ENCODE measurements around the gene SIN3B.

The SIN3B gene

DNA sequence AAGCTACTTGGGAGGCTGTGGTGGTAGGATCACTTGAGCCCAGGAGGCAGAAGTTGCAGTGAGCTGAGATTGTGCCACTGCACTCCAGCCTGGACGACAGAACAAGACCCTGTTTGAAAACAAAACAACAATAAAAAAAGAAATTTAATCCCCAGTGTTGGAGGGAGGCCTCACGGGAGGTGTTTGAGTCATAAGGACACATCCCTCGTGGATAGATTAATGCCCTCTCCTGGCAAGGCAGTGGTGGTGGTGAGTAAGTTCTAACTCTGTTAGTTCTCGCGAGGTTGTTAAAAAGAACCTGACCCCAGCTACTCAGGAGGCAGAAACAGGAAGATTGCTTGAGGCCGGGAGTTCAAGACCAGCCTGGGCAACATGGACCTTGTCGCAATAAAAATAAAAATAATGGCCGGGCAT is 27.6 kb upstream of the SIN3B start:
- H3K36me3 Mint-ChIP-seq (ENCODE audit: low read depth): no peaks in the 10 kb centered on the region
- H3K4me1 Mint-ChIP-seq (ENCODE audit: low read depth): peaks cover 41% of the 10 kb centered on the region
- peaks cover 3% of the 10 kb centered on the region for H3K9me3 Mint-ChIP-seq
- intact Hi-C loops (cut with micrococcal nuclease): no loop called here
- no peaks in the 10 kb centered on the region for H3K27me3 Mint-ChIP-seq
- no peak overlapping the region for H3K27ac Mint-ChIP-seq
- no peak overlapping the region for H3K4me3 Mint-ChIP-seq

DNA sequence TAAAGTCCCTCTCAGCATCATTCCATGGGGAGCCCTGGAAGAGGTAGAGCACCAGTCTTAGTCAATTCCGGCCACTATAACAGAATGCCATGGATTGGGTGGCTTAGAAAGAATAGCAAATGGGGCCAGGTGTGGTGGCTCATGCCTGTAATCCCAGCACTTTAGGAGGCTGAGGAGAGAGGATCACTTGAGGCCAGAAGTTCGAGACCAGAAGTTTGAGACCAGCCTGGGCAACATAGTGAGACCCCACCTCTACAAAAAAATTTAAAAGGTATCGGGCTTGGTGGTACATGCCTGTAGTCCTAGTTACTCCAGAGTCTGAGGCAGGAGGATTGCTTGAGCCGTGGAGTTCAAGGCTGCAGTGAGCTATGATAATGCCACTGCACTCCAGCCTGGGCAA is 25.0 kb upstream of the SIN3B start:
- no peaks in the 10 kb centered on the region for H3K36me3 Mint-ChIP-seq (ENCODE audit: low read depth)
- H3K9me3 Mint-ChIP-seq: no peaks in the 10 kb centered on the region
- no peaks in the 10 kb centered on the region for H3K27me3 Mint-ChIP-seq
- intact Hi-C loops (cut with micrococcal nuclease): no loop called here
- peaks cover 28% of the 10 kb centered on the region for H3K4me1 Mint-ChIP-seq (ENCODE audit: low read depth)
- no peak overlapping the region for H3K27ac Mint-ChIP-seq
- no peak overlapping the region for H3K4me3 Mint-ChIP-seq

DNA sequence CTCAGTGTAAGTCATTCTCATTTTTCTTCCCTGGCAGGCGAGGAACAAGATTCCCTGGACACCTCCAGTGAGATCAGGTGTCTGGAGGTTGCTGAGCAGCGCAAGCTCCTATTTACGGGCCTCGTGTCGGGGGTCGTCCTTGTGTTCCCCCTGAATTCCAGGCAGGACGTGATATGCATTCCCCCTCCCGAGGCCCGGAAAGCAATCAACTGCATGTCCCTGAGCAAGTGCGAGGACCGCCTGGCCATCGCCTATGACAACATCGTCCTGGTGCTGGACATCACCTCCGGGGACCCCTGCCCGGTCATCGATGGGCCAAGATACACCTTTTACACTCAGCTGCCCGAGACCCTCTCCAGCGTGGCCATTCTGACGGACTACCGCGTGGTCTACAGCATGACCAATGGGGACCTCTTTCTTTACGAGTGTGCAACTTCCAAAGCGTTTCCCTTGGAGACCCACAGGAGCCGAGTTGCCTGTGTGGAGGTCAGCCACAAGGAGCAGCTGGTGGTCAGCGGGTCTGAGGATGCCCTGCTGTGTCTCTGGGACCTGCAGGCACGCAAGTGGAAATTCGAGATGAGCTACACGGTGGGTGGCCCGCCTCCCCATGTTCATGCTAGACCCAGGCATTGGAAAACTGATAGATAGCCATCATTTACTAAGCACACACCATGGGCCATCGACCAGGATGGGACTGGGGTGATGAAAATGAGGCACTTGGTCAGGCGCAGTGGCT is 21.5 kb upstream of the SIN3B start:
- Mint-ChIP-seq H3K27me3 (peaks cover 15% of the 10 kb centered on the region), H3K36me3 (ENCODE audit: low read depth) (no peaks in the 10 kb centered on the region), H3K9me3 (no peaks in the 10 kb centered on the region), H3K4me1 (ENCODE audit: low read depth) (peaks cover 24% of the 10 kb centered on the region), H3K27ac (no peak overlapping the region), H3K4me3 (no peak overlapping the region)
- intact Hi-C loops (cut with micrococcal nuclease): no loop called here

DNA sequence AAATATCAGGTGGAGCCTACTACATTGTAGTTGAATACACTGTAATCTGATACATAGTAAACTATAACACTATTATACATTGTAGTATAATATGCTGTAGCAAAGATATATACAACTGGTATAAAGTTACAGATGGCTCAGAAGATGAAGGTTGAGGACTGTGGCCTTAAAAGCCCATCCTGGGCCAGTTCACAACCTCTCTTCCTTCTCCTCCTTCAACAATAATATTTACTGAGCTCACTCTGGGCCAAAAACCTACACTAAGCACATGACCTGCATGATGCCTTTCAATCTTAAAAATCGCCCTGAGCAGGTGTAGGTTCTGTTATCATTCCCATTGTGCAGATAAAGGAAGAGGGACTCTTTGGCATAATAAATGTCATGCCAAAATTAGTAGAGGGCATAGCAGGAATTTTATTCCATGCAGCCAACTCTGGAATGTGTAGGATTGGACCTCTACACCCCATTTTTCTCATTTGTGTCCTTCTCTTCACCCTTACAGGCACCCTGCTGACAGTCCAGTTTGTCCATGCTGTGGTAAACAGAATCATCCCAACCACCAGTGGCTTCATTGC is 14.6 kb upstream of the SIN3B start:
- Mint-ChIP-seq H3K4me3 (no peak overlapping the region), H3K27ac (no peak overlapping the region), H3K9me3 (peaks cover 5% of the 10 kb centered on the region), H3K27me3 (peaks cover 22% of the 10 kb centered on the region), H3K36me3 (ENCODE audit: low read depth) (no peaks in the 10 kb centered on the region), H3K4me1 (ENCODE audit: low read depth) (no peaks in the 10 kb centered on the region)
- intact Hi-C loops (cut with micrococcal nuclease): no loop called here

DNA sequence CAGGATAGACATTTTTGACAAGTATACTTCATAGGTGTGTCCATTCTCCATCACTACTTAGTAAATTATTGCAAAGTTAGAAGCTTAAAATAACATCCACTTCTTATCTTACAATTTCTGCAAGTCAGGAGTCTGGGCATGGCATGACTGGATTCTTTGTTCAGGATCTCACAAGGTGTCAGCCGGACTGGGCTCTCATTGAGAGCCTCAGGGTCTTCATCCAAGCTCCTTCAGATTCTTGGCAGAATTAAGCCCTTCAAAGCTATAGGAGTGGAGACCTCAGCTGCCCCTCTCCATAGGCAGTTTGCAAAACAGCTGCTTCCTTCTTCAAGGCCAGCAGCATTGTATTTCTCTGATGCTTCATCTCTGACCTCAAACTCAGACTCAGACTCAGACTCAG is 9.1 kb upstream of the SIN3B start:
- Mint-ChIP-seq H3K9me3 (peaks cover under 1% of the 10 kb centered on the region), H3K4me1 (ENCODE audit: low read depth) (peaks cover 5% of the 10 kb centered on the region), H3K27me3 (peaks cover 15% of the 10 kb centered on the region), H3K36me3 (ENCODE audit: low read depth) (no peaks in the 10 kb centered on the region), H3K4me3 (no peak overlapping the region), H3K27ac (no peak overlapping the region)
- intact Hi-C loops (cut with micrococcal nuclease): no loop called here

DNA sequence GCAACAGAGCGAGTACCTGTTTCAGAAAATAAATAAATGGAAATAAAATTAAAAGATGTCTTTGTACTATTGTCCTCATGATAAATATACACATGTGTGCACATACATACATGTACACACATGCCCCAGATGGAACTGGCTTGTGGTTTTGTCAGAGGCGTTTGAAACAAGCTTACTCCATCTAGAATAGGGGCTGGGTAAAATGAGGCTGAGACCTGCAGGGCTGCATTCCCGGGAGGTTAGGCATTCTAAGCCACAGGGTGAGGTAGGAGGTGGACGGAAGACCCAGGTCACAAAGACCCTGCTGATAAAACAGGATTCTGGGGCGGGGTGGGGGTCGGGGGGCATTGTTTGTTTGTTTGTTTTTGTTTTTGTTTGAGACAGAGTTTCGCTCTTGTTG is 8.1 kb upstream of the SIN3B start:
- intact Hi-C loops (cut with micrococcal nuclease): no loop called here
- H3K9me3 Mint-ChIP-seq: no peaks in the 10 kb centered on the region
- no peaks in the 10 kb centered on the region for H3K36me3 Mint-ChIP-seq (ENCODE audit: low read depth)
- H3K4me3 Mint-ChIP-seq: no peak overlapping the region
- H3K27me3 Mint-ChIP-seq: peaks cover 17% of the 10 kb centered on the region
- H3K4me1 Mint-ChIP-seq (ENCODE audit: low read depth): peaks cover 16% of the 10 kb centered on the region
- no peak overlapping the region for H3K27ac Mint-ChIP-seq

DNA sequence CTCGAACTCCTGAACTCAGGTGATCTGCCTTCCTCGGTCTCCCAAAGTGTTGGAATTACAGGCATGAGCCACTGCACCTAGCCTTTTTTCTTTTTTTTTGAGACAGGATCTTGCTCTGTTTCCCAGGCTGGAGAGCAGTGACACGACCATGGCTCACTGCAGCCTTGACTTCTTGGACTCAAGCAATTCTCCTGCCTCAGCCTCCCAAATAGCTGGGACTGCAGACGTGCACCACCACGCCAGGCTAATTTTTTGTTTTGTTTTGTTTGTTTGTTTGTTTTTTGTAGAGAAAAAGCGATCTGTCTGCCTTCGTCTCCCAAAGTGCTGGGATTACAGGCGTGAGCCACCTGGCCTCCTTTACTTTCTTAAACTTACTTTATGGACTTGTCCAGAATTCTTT is 6.5 kb upstream of the SIN3B start:
- intact Hi-C loops (cut with micrococcal nuclease): no loop called here
- Mint-ChIP-seq H3K27me3 (peaks cover 24% of the 10 kb centered on the region), H3K27ac (no peak overlapping the region)

DNA sequence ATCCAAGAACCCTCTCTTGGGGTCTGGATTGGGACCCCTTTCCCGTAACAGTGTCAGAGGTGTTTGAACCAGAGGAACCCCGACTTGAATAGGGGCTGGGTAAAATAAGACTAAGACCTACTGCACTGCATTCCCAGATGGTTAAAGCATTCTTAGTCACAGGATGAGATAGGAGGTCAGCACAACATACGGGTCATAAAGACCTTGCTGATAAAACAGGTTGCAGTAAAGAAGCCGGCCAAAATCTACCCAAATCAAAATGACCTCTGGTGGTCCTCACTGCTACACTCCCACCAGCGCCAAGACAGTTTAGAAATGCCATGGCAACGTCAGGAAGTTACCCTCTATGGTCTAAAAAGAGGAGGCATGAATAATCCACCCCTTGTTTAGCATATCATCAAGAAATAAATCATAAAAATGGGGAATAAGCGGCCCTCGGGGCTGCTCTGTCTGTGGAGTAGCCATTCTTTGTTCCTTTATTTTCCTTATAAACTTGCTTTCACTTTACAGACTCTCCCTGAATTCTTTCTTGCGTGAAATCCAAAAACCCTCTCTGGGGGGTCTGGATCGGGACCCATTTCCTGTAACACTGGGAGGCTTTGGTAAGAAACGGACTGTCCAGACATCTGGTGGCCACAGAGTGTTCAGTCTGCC is 4.4 kb upstream of the SIN3B start:
- no peaks in the 10 kb centered on the region for H3K9me3 Mint-ChIP-seq
- peaks cover 29% of the 10 kb centered on the region for H3K4me1 Mint-ChIP-seq (ENCODE audit: low read depth)
- H3K27ac Mint-ChIP-seq: peak overlapping the region; percentile 47
- peak overlapping the region; percentile 58 for H3K4me3 Mint-ChIP-seq
- intact Hi-C loops (cut with micrococcal nuclease): no loop called here
- H3K36me3 Mint-ChIP-seq (ENCODE audit: low read depth): peaks cover 4% of the 10 kb centered on the region
- H3K27me3 Mint-ChIP-seq: peaks cover 26% of the 10 kb centered on the region

More for the DNA sequence above, 6.5 kb upstream of the SIN3B start:
- H3K4me1 Mint-ChIP-seq (ENCODE audit: low read depth): peaks cover 27% of the 10 kb centered on the region
- H3K36me3 Mint-ChIP-seq (ENCODE audit: low read depth): no peaks in the 10 kb centered on the region
- H3K9me3 Mint-ChIP-seq: no peaks in the 10 kb centered on the region
- no peak overlapping the region for H3K4me3 Mint-ChIP-seq

DNA sequence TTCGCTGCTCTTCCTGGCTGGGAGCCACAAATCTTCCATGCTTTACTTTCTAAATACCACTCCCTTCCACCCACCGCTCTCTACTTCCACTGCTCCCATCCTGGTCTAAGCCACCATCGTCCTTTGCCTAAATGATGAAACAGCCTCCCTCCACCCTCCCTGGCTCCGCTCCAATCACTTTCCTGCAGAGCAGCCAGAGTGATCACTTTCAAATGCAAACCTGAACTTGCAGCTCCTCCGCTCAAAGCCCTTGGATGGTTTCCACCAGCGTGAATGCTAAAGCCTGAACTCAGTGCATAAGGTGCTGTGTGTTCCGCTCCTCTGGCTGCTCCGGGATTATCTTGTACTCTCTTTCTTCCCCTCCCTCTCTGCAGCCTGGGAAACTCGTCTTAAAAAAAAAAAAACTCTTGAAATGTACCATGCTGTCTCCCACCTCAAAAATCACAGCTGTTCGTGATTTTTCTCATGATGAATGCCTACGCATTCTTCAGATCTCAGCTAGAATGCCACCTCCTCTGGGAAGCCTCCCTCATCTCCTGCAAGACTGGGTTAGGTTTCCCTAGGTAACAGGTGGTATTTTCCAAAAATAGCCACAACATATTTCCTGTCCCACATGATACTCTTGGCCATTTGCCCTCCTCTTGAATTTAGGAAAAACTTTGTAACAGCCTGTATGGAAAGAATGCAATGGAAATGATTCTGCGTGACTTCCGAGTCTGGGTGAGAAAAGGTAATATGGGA is 3.7 kb upstream of the SIN3B start:
- H3K9me3 Mint-ChIP-seq: no peaks in the 10 kb centered on the region
- intact Hi-C loops (cut with micrococcal nuclease): no loop called here
- H3K4me1 Mint-ChIP-seq (ENCODE audit: low read depth): peaks cover 36% of the 10 kb centered on the region
- H3K27ac Mint-ChIP-seq: peak overlapping the region; percentile 47
- H3K36me3 Mint-ChIP-seq (ENCODE audit: low read depth): peaks cover 5% of the 10 kb centered on the region
- H3K27me3 Mint-ChIP-seq: peaks cover 26% of the 10 kb centered on the region
- H3K4me3 Mint-ChIP-seq: peak overlapping the region; percentile 58

DNA sequence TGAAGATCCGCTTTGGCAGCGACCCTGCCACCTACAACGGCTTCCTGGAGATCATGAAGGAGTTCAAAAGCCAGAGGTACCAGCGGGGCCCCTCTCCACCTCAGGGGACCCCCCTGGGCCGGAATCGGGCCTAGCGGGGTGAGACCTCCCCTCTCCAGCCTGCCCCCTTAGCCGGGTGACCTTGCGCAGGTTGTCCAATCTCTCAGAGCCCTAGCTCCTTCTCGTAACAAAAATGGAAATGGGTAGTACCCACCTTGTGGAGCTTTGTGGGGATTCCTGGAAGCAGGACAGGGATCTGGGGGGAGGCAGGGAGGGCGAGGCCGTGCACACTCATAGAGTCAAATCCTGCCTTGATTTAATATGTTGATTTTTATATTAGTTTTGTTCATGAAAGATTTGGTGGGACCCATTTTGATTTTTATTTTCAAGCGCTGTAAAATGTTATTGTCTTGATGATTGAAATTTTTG is 658 bp downstream of the SIN3B start:
- H3K9me3 Mint-ChIP-seq: no peaks in the 10 kb centered on the region
- peak overlapping the region; percentile 82 for H3K4me3 Mint-ChIP-seq
- peaks cover 16% of the 10 kb centered on the region for H3K27me3 Mint-ChIP-seq
- peaks cover 67% of the 10 kb centered on the region for H3K4me1 Mint-ChIP-seq (ENCODE audit: low read depth)
- peak overlapping the region; percentile 80 for H3K27ac Mint-ChIP-seq
- intact Hi-C loops (cut with micrococcal nuclease): loop anchor here (5.0 to 10.0 kb wide), 2 partner anchors 55 to 67 kb away; no protein-coding TSS in a partner anchor
- peaks cover 48% of the 10 kb centered on the region for H3K36me3 Mint-ChIP-seq (ENCODE audit: low read depth)

DNA sequence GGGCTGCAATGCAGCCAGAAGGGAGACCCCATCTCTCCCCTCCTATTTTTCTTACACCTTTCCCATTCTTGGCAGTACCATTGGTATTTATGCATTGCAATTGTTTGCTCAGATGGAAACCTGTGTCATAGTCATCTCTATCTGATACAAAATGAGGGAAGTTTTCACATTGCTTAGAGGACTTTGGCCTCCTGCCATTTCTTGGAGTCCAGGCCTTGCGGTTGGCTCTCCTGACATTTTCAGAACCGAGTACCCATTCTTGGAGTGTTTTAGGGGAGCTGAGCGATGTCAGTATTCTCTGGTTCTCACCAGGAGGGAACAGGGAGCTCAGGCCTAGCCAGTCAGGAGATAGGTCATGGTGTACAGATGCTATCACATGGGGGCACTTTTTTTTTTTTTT is 1.5 kb downstream of the SIN3B start:
- H3K4me3 Mint-ChIP-seq: no peak overlapping the region
- peaks cover 52% of the 10 kb centered on the region for H3K36me3 Mint-ChIP-seq (ENCODE audit: low read depth)
- H3K27me3 Mint-ChIP-seq: peaks cover 14% of the 10 kb centered on the region
- intact Hi-C loops (cut with micrococcal nuclease): loop anchor here (5.0 to 10.0 kb wide), 2 partner anchors 56 to 67 kb away; no protein-coding TSS in a partner anchor
- no peak overlapping the region for H3K27ac Mint-ChIP-seq
- no peaks in the 10 kb centered on the region for H3K9me3 Mint-ChIP-seq
- peaks cover 60% of the 10 kb centered on the region for H3K4me1 Mint-ChIP-seq (ENCODE audit: low read depth)

DNA sequence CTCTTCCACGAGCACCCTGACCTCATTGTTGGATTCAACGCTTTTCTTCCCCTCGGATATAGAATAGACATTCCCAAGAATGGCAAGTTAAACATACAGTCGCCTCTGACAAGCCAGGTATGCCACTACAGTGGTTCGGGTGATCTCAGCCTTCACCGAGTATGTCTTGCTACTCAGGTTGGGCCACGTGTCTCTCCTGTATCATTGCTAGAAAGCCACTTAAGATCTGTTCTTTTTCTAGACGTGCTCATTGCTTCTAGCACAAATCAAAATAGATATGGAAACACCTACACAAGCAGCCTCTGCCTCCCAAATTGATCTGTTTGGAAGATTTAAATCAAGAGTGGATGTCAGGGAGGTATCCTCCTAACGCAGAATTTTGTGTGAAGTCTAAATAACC is 2.3 kb downstream of the SIN3B start:
- Mint-ChIP-seq H3K9me3 (no peaks in the 10 kb centered on the region), H3K27ac (no peak overlapping the region), H3K4me3 (no peak overlapping the region), H3K36me3 (ENCODE audit: low read depth) (peaks cover 55% of the 10 kb centered on the region), H3K4me1 (ENCODE audit: low read depth) (peaks cover 60% of the 10 kb centered on the region), H3K27me3 (peaks cover 10% of the 10 kb centered on the region)
- intact Hi-C loops (cut with micrococcal nuclease): loop anchor here (5.0 to 10.0 kb wide), 2 partner anchors 57 to 66 kb away; no protein-coding TSS in a partner anchor

DNA sequence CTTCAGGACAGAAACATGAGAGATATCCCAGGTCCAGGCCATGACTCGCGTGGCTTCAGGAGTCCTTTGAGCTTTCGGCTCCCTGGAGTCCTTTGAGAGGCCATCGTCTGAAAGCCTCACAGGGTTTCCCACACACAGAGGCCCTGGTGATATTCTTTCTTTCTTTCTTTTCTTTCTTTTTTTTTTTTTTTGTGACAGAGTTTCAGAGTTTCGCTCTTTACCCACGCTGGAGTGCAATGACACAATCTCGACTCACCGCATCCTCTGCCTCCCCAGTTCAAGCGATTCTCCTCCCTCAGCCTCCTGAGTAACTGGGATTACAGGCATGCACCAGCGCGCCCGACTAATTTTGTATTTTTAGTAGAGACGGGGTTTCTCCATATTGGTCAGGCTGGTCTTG is 5.5 kb downstream of the SIN3B start:
- H3K9me3 Mint-ChIP-seq: no peaks in the 10 kb centered on the region
- peak overlapping the region; percentile 47 for H3K27ac Mint-ChIP-seq
- H3K27me3 Mint-ChIP-seq: no peaks in the 10 kb centered on the region
- H3K36me3 Mint-ChIP-seq (ENCODE audit: low read depth): peaks cover 84% of the 10 kb centered on the region
- intact Hi-C loops (cut with micrococcal nuclease): loop anchor here (5.0 to 10.0 kb wide), 2 partner anchors 60 to 63 kb away; no protein-coding TSS in a partner anchor
- no peak overlapping the region for H3K4me3 Mint-ChIP-seq
- peaks cover 63% of the 10 kb centered on the region for H3K4me1 Mint-ChIP-seq (ENCODE audit: low read depth)

Measured in dendritic cell treated with granulocyte-macrophage colony-stimulating factor and Interleukin-4, amounts not matched to agents 40 ng/mL and 50 ng/mL, for 4 days (primary cell).